Endothelial cell of umbilical vein (primary cell): Measurements from ENCODE around the gene ORC1. TPM values are rescaled to one million over a fixed set of nuclear protein-coding genes. Genes with fewer than 3 reads are reported as not detected.

ENCODE experiments used
- BruUV-seq: library from RNA; stranded (reverse); fragments of 400-500 nt; replicated peaks from 2 replicates; lab custom pipeline; 2021; lab: Mats Ljungman, UMichigan
- CTCF ChIA-PET: fragments of 300-600, 350-600 bp; sonication (Branson Sonifier 250); formaldehyde crosslinking; loops from one replicate; lab custom pipeline; 2021; ENCODE audit warnings: antibody characterized with exemption, inconsistent platforms; lab: Charles Lee
- POLR2A ChIA-PET: fragments of 300-600, 350-600 bp; sonication (Branson Sonifier 250); formaldehyde crosslinking; loops from one replicate; lab custom pipeline; 2021; ENCODE audit warnings: antibody characterized with exemption, inconsistent platforms; lab: Charles Lee
- DNase-seq: peaks from one replicate; pipeline ENCODE4 v3.0.0-alpha.2; 2011; ENCODE audit warnings: low read depth, low spot score
- FAIRE-seq: peaks from 2 replicates; lab custom pipeline; 2011; peaks lifted over from hg19 to GRCh38; lab: Jason Lieb, UNC
- H2AFZ ChIP-seq: 2 replicates; pipeline ENCODE4 v1.6.0; 2012; ENCODE audit warnings: low read depth, low read length, control low read depth, inconsistent platforms
- H3K27ac ChIP-seq: 2 replicates; pipeline ENCODE4 v1.5.1; 2011; ENCODE audit warnings: low read depth, mild to moderate bottlenecking, control low read depth, low read length, moderate library complexity; ENCODE audit not compliant: insufficient read depth
- H3K27me3 ChIP-seq, 2 experiments: 2 replicates each; pipeline versions ENCODE4 v1.6.0 to v1.6.1; 2011; ENCODE audit warnings: low read length in 2 of 2, mixed read lengths in 1 of 2; ENCODE audit not compliant: control insufficient read depth in 2 of 2, insufficient read depth in 2 of 2
- H3K36me3 ChIP-seq, 2 experiments: 2 replicates in 1 of 2; 3 replicates in 1 of 2; pipeline ENCODE4 v1.5.1; 2011; ENCODE audit warnings: low read length in 2 of 2, mild to moderate bottlenecking in 1 of 2, moderate library complexity in 1 of 2; ENCODE audit not compliant: control insufficient read depth in 2 of 2, insufficient read depth in 2 of 2; ENCODE audit errors: extremely low read depth in 1 of 2
- H3K4me1 ChIP-seq: 3 replicates; pipeline ENCODE4 v1.5.1; 2011; ENCODE audit warnings: mild to moderate bottlenecking, low read length; ENCODE audit not compliant: control insufficient read depth, insufficient read depth; ENCODE audit errors: extremely low read depth
- H3K4me2 ChIP-seq: 2 replicates; pipeline ENCODE4 v1.6.1; 2011; ENCODE audit warnings: low read length, control low read depth, mixed read lengths; ENCODE audit not compliant: insufficient read depth
- H3K4me3 ChIP-seq, 3 experiments: fragments of 200-600 bp in 1 of 3; sonication (generic), shearing (Covaris generic) in 1 of 3; replicated peaks in 1 of 3; 2 replicates each; pipeline ENCODE4 v1.5.1; 2011 to 2016; ENCODE audit warnings: control low read depth in 3 of 3, low read length in 3 of 3, mild to moderate bottlenecking in 2 of 3, inconsistent platforms in 1 of 3, low read depth in 1 of 3, moderate library complexity in 1 of 3; ENCODE audit not compliant: insufficient read depth in 1 of 3
- H3K79me2 ChIP-seq: 2 replicates; pipeline ENCODE4 v1.6.0; 2012; ENCODE audit warnings: low read length, inconsistent platforms; ENCODE audit not compliant: control insufficient read depth, insufficient read depth
- H3K9ac ChIP-seq: replicated peaks from 2 replicates; pipeline ENCODE3; 2011; ENCODE audit warnings: low read length, control low read depth; ENCODE audit not compliant: insufficient read depth; ENCODE audit errors: extremely low read depth
- H3K9me1 ChIP-seq: replicated peaks from 3 replicates; pipeline ENCODE4 v1.6.0; 2011; ENCODE audit warnings: mild to moderate bottlenecking, low read length; ENCODE audit not compliant: control insufficient read depth, insufficient read depth; ENCODE audit errors: extremely low read depth
- H3K9me3 ChIP-seq: replicated peaks from 2 replicates; pipeline ENCODE4 v1.5.1; 2012; ENCODE audit warnings: low read length, inconsistent platforms; ENCODE audit not compliant: control insufficient read depth, insufficient read depth
- H4K20me1 ChIP-seq: replicated peaks from 2 replicates; pipeline ENCODE3; 2011; ENCODE audit warnings: mild to moderate bottlenecking, low read length; ENCODE audit not compliant: control insufficient read depth, insufficient read depth; ENCODE audit errors: extremely low read depth
- EZH2 ChIP-seq: IDR thresholded peaks from 2 replicates; pipeline ENCODE4 v1.6.1; 2012; ENCODE audit warnings: borderline replicate concordance, low read depth, mild to moderate bottlenecking, moderate library complexity, low read length, inconsistent platforms; ENCODE audit not compliant: severe bottlenecking
- FOS ChIP-seq: IDR thresholded peaks from 2 replicates; pipeline ENCODE4 v1.6.1; 2011; ENCODE audit warnings: mild to moderate bottlenecking, low read length, moderate library complexity, borderline replicate concordance; ENCODE audit not compliant: insufficient read depth
- GATA2 ChIP-seq: IDR thresholded peaks from 2 replicates; pipeline ENCODE4 v1.7.0; 2011; ENCODE audit warnings: low read depth, mild to moderate bottlenecking, moderate library complexity, mixed read lengths, low read length; ENCODE audit not compliant: insufficient read length, insufficient read depth
- JUN ChIP-seq: IDR thresholded peaks from 2 replicates; pipeline ENCODE4 v1.6.1; 2011; ENCODE audit warnings: borderline replicate concordance, low read depth; ENCODE audit not compliant: insufficient read length, insufficient read depth
- MAX ChIP-seq: IDR thresholded peaks from 2 replicates; pipeline ENCODE4 v1.6.1; 2011; ENCODE audit not compliant: insufficient read depth, insufficient read length
- MYC ChIP-seq: IDR thresholded peaks from one replicate; pipeline ENCODE4 v1.6.1; 2011; ENCODE audit warnings: mild to moderate bottlenecking, low read depth, low read length
- POLR2A ChIP-seq: IDR thresholded peaks from 2 replicates; pipeline ENCODE4 v1.6.1; 2012; ENCODE audit warnings: low read depth, mild to moderate bottlenecking, control low read depth, low read length
- POLR2AphosphoS5 ChIP-seq: IDR thresholded peaks from 2 replicates; pipeline ENCODE4 v1.6.1; 2012; ENCODE audit warnings: low read depth, mild to moderate bottlenecking, control low read depth, low read length, moderate library complexity; ENCODE audit not compliant: insufficient read depth
- dilution Hi-C: fragments of 300-500 bp; cut with MboI; formaldehyde crosslinking; loops from one replicate; pipeline ENCODE4 v1.15.0; 2019; ENCODE audit warnings: low sequenced_read_pairs; ENCODE audit not compliant: extremely low pct_ligation_motif_present
- intact Hi-C: fragments of 100-400 bp; cut with micrococcal nuclease; formaldehyde crosslinking; loops from one replicate; pipeline ENCODE4 v1.10.0; 2022
- polyA plus RNA-seq, 4 experiments: library from polyadenylated mRNA; depleted of rRNA in 3 of 4; stranded (reverse) in 3 of 4; unstranded in 1 of 4; fragments of >200 nt; gene quantifications; 2 replicates each; pipeline versions ENCODE4 v1.2.1 to v1.2.3, GENCODE V29; 2011 to 2012; ENCODE audit warnings: missing spikeins in 1 of 4
- total RNA-seq: library from RNA; stranded (reverse); gene quantifications from 2 replicates; pipeline ENCODE4 v1.2.3, GENCODE V29; 2021
- TF ChIP-seq, protein P1 (sequence below), 2 donors: IDR thresholded peaks; 1 replicate in 1 of 2; 2 replicates in 1 of 2; pipeline ENCODE4 v1.5.1; 2011; ENCODE audit warnings: low read length in 2 of 2, mild to moderate bottlenecking in 2 of 2, moderate library complexity in 2 of 2, control low read depth in 1 of 2, inconsistent platforms in 1 of 2, low read depth in 1 of 2; ENCODE audit not compliant: insufficient read depth in 1 of 2; ENCODE audit errors: extremely low read depth in 1 of 2

Gene ORC1
- total and polyA plus RNA-seq, 2 donors (not counting 3 experiments of a cell fraction or from before 2014, with no cell fraction given): 6.5 to 12.0 TPM

GRCh38 chr1:52366517-52366827 lies 37.8 kb downstream of the ORC1 start:
- no peak for DNase-seq
- peaks cover 11% of the 10 kb centered on the region for H3K4me1 ChIP-seq
- no peaks in the 10 kb centered on the region for H4K20me1 ChIP-seq
- H3K79me2 ChIP-seq: peaks cover 26% of the 10 kb centered on the region
- dilution Hi-C loops (no loop called here), intact Hi-C loops (loop anchor here (1.0 to 5.0 kb wide), 4 partner anchors 38 to 489 kb away; partner anchors contain the start of genes BTF3L4, NRDC, ORC1 and PRPF38A)
- peak overlapping the region; percentile 57 for H3K4me2 ChIP-seq
- H3K9me1 ChIP-seq: no peaks in the 10 kb centered on the region
- POLR2A ChIA-PET: no interaction called here
- H3K27me3 ChIP-seq: no peaks in the 10 kb centered on the region
- no peaks in the 10 kb centered on the region for H3K9me3 ChIP-seq
- TF ChIP-seq EZH2 (no peak), MAX (no peak), JUN (no peak), FOS (no peak), GATA2 (no peak), MYC (no peak), POLR2A (no peak), POLR2AphosphoS5 (no peak)
- TF ChIP-seq, protein P1, sequence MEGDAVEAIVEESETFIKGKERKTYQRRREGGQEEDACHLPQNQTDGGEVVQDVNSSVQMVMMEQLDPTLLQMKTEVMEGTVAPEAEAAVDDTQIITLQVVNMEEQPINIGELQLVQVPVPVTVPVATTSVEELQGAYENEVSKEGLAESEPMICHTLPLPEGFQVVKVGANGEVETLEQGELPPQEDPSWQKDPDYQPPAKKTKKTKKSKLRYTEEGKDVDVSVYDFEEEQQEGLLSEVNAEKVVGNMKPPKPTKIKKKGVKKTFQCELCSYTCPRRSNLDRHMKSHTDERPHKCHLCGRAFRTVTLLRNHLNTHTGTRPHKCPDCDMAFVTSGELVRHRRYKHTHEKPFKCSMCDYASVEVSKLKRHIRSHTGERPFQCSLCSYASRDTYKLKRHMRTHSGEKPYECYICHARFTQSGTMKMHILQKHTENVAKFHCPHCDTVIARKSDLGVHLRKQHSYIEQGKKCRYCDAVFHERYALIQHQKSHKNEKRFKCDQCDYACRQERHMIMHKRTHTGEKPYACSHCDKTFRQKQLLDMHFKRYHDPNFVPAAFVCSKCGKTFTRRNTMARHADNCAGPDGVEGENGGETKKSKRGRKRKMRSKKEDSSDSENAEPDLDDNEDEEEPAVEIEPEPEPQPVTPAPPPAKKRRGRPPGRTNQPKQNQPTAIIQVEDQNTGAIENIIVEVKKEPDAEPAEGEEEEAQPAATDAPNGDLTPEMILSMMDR (IDR thresholded peaks at IDR 0.05; ENCODE audit: extremely low read depth in 1 of 2, insufficient read depth in 1 of 2, low read depth in 1 of 2, low read length in 2 of 2): no peak
- peak overlapping the region; percentile 54 for H2AFZ ChIP-seq
- no TSS peak for BruUV-seq
- H3K9ac ChIP-seq: no peak overlapping the region
- FAIRE-seq: no peak
- peaks cover 4 to 16% of the 10 kb centered on the region in 2 experiments for H3K36me3 ChIP-seq
- CTCF ChIA-PET: interaction anchor here (0.6 to 2.2 kb wide), 4 partner anchors 38 to 756 kb away, joined by 3 to 8 read pairs (median 5); partner anchors contain the start of genes ORC1 and PRPF38A
- peak overlapping the region; percentile 26 to 94 (median 93) for H3K4me3 ChIP-seq
- H3K27ac ChIP-seq: no peak overlapping the region
